Activated naive CD4-positive, alpha-beta T cell treated with anti-CD3 and anti-CD28 coated beads for 36 hours (primary cell): ENCODE data around the gene RAB17. TPM values are rescaled to one million over a fixed set of nuclear protein-coding genes. Genes with fewer than 3 reads are reported as not detected.
"Not testable (repeated sequence)": the region's sequence is repeated elsewhere in the genome, so short reads cannot be mapped to it uniquely, and the experiment has no call there.

Source experiments
- CTCF ChIA-PET: fragments of 350-600 bp; sonication (Branson Sonifier 250); formaldehyde crosslinking; loops from one replicate; lab custom pipeline; 2021; ENCODE audit warnings: antibody characterized with exemption; lab: Charles Lee
- DNase-seq: peaks from one replicate; pipeline ENCODE4 v3.0.0-alpha.2; 2020
- H3K27ac Mint-ChIP-seq: one replicate; pipeline ENCODE4 v1.8.0; 2021; ENCODE audit warnings: mild to moderate bottlenecking, mixed read lengths
- H3K27me3 Mint-ChIP-seq: one replicate; pipeline ENCODE4 v1.8.0; 2021; ENCODE audit warnings: low read depth, mixed read lengths
- H3K36me3 Mint-ChIP-seq: one replicate; pipeline ENCODE4 v1.8.0; 2021; ENCODE audit warnings: low read depth, mixed read lengths
- H3K4me1 Mint-ChIP-seq: one replicate; pipeline ENCODE4 v1.8.0; 2021; ENCODE audit warnings: low read depth, mixed read lengths
- H3K4me3 Mint-ChIP-seq: one replicate; pipeline ENCODE4 v1.8.0; 2021; ENCODE audit warnings: mild to moderate bottlenecking, moderate library complexity, mixed read lengths
- H3K9me3 Mint-ChIP-seq: one replicate; pipeline ENCODE4 v1.8.0; 2021; ENCODE audit warnings: mixed read lengths
- intact Hi-C: fragments of 100-400 bp; cut with micrococcal nuclease; formaldehyde crosslinking; loops from one replicate; pipeline ENCODE4 v1.15.1; 2023
- total RNA-seq, 2 experiments: library from RNA; stranded (reverse); gene quantifications; one replicate each; pipeline ENCODE4 v1.2.3, GENCODE V29; 2021

RAB17 gene
- total RNA-seq, 2 experiments from 2014 or later, result not detected

GRCh38 chr2:237602409-237602808 lies 11.9 kb upstream of the RAB17 start:
- DNase-seq, result no peak
- CTCF ChIA-PET, result interaction anchor here (1.1 to 1.6 kb wide), 3 partner anchors 17 to 142 kb away, joined by 3 to 4 read pairs (median 4); no protein-coding TSS in a partner anchor
- intact Hi-C loops, result loop anchor here (2.0 kb wide), 1 partner anchor 70 kb away; no protein-coding TSS in a partner anchor
- Mint-ChIP-seq H3K27ac (no peak overlapping the region), H3K4me3 (no peak overlapping the region), H3K27me3 (no peaks in the 10 kb centered on the region), H3K36me3 (no peaks in the 10 kb centered on the region), H3K4me1 (peaks cover 22% of the 10 kb centered on the region), H3K9me3 (no peaks in the 10 kb centered on the region)

- no peak for DNase-seq
- no peaks in the 10 kb centered on the region for H3K9me3 Mint-ChIP-seq
- H3K4me3 Mint-ChIP-seq, result no peak overlapping the region
- intact Hi-C loops, result loop anchor here (2.0 kb wide), 1 partner anchor 71 kb away; no protein-coding TSS in a partner anchor
- CTCF ChIA-PET, result interaction anchor here (1.2 to 1.6 kb wide), 3 partner anchors 16 to 143 kb away, joined by 4 to 5 read pairs (median 4); no protein-coding TSS in a partner anchor
- H3K27me3 Mint-ChIP-seq, result no peaks in the 10 kb centered on the region
- no peaks in the 10 kb centered on the region for H3K36me3 Mint-ChIP-seq
- H3K27ac Mint-ChIP-seq, result peak overlapping the region; percentile 10
- H3K4me1 Mint-ChIP-seq, result peaks cover 22% of the 10 kb centered on the region
Observed at GRCh38 chr2:237601453-237602116, 11.1 kb upstream of the RAB17 start.

- Mint-ChIP-seq H3K4me1 (peaks cover 22% of the 10 kb centered on the region), H3K9me3 (no peaks in the 10 kb centered on the region), H3K36me3 (no peaks in the 10 kb centered on the region), H3K27ac (no peak overlapping the region), H3K4me3 (no peak overlapping the region), H3K27me3 (no peaks in the 10 kb centered on the region)
- CTCF ChIA-PET, result no interaction called here
- DNase-seq, result no peak
- intact Hi-C loops, result no loop called here
Observed at GRCh38 chr2:237600205-237600846, 9.8 kb upstream of the RAB17 start.

- DNase-seq, result no peak
- CTCF ChIA-PET, result no interaction called here
- H3K36me3 Mint-ChIP-seq, result no peaks in the 10 kb centered on the region
- no peaks in the 10 kb centered on the region for H3K9me3 Mint-ChIP-seq
- intact Hi-C loops, result no loop called here
- H3K4me3 Mint-ChIP-seq, result no peak overlapping the region
- no peaks in the 10 kb centered on the region for H3K27me3 Mint-ChIP-seq
- H3K27ac Mint-ChIP-seq, result no peak overlapping the region
- H3K4me1 Mint-ChIP-seq, result peaks cover 19% of the 10 kb centered on the region
Observed at GRCh38 chr2:237599465-237600110, 9.1 kb upstream of the RAB17 start.

- H3K27me3 Mint-ChIP-seq, result no peaks in the 10 kb centered on the region
- CTCF ChIA-PET, result no interaction called here
- intact Hi-C loops, result no loop called here
- H3K36me3 Mint-ChIP-seq, result no peaks in the 10 kb centered on the region
- no peak for DNase-seq
- H3K27ac Mint-ChIP-seq, result no peak overlapping the region
- no peaks in the 10 kb centered on the region for H3K9me3 Mint-ChIP-seq
- H3K4me3 Mint-ChIP-seq, result no peak overlapping the region
- H3K4me1 Mint-ChIP-seq, result peaks cover 15% of the 10 kb centered on the region
Observed at GRCh38 chr2:237598468-237599208, 8.1 kb upstream of the RAB17 start.

- intact Hi-C loops, result no loop called here
- no peak for DNase-seq
- Mint-ChIP-seq H3K27ac (peak overlapping the region; percentile 19), H3K9me3 (no peaks in the 10 kb centered on the region), H3K4me1 (peaks cover 4% of the 10 kb centered on the region), H3K36me3 (no peaks in the 10 kb centered on the region), H3K27me3 (no peaks in the 10 kb centered on the region), H3K4me3 (no peak overlapping the region)
- CTCF ChIA-PET, result no interaction called here
Observed at GRCh38 chr2:237597196-237598145, 6.9 kb upstream of the RAB17 start.

- Mint-ChIP-seq H3K9me3 (no peaks in the 10 kb centered on the region), H3K4me1 (peaks cover 5% of the 10 kb centered on the region), H3K27ac (no peak overlapping the region), H3K27me3 (no peaks in the 10 kb centered on the region), H3K36me3 (no peaks in the 10 kb centered on the region), H3K4me3 (no peak overlapping the region)
- CTCF ChIA-PET, result no interaction called here
- intact Hi-C loops, result no loop called here
- DNase-seq, result no peak
Observed at GRCh38 chr2:237596520-237597195, 6.1 kb upstream of the RAB17 start.

GRCh38 chr2:237595829-237596519 lies 5.4 kb upstream of the RAB17 start:
- H3K27ac Mint-ChIP-seq, intact Hi-C loops, H3K4me3 Mint-ChIP-seq, CTCF ChIA-PET, H3K9me3 Mint-ChIP-seq, H3K36me3 Mint-ChIP-seq, H3K27me3 Mint-ChIP-seq, DNase-seq: not testable (repeated sequence)
- H3K4me1 Mint-ChIP-seq, result peaks cover 11% of the 10 kb centered on the region

- CTCF ChIA-PET, result interaction anchor here (0.6 kb wide), 1 partner anchor 45 kb away, joined by 3 read pairs; no protein-coding TSS in a partner anchor
- Mint-ChIP-seq H3K36me3 (no peaks in the 10 kb centered on the region), H3K9me3 (no peaks in the 10 kb centered on the region), H3K4me1 (peaks cover 14% of the 10 kb centered on the region), H3K27ac (no peak overlapping the region), H3K4me3 (no peak overlapping the region), H3K27me3 (no peaks in the 10 kb centered on the region)
- DNase-seq, result no peak
- intact Hi-C loops, result no loop called here
Observed at GRCh38 chr2:237594514-237594871, 4.0 kb upstream of the RAB17 start.

- H3K36me3 Mint-ChIP-seq, result no peaks in the 10 kb centered on the region
- no peak overlapping the region for H3K4me3 Mint-ChIP-seq
- no peak for DNase-seq
- no peaks in the 10 kb centered on the region for H3K27me3 Mint-ChIP-seq
- peaks cover 14% of the 10 kb centered on the region for H3K4me1 Mint-ChIP-seq
- CTCF ChIA-PET, result interaction anchor here (1.0 kb wide), 1 partner anchor 22 kb away, joined by 4 read pairs; no protein-coding TSS in a partner anchor
- intact Hi-C loops, result no loop called here
- no peak overlapping the region for H3K27ac Mint-ChIP-seq
- no peaks in the 10 kb centered on the region for H3K9me3 Mint-ChIP-seq
Observed at GRCh38 chr2:237593596-237594320, 3.2 kb upstream of the RAB17 start.
